MCF 10A (cell line): ENCODE data around the gene TELO2. TPM values are rescaled to one million over a fixed set of nuclear protein-coding genes. Genes with fewer than 3 reads are reported as not detected.

Experiments
- BruUV-seq: library from RNA; stranded (reverse); fragments of 400-500 nt; replicated peaks from 2 replicates; lab custom pipeline; 2021; lab: Mats Ljungman, UMichigan
- CTCF ChIA-PET: fragments of 300-600 bp; sonication (Branson Sonifier 250); formaldehyde crosslinking; extraction: SDS; loops from one replicate; lab custom pipeline; 2021; ENCODE audit warnings: antibody characterized with exemption, inconsistent platforms; lab: Yijun Ruan, JAX
- POLR2A ChIA-PET: fragments of 300-600, 350-650 bp; sonication (Branson Sonifier 250); formaldehyde crosslinking; extraction: SDS; loops from one replicate; lab custom pipeline; 2020; ENCODE audit warnings: antibody characterized with exemption, inconsistent platforms; lab: Yijun Ruan, JAX
- DNase-seq: peaks from one replicate; pipeline ENCODE4 v3.0.0-alpha.2; 2018; ENCODE audit not compliant: unreplicated experiment
- H3K27ac Mint-ChIP-seq: one replicate; pipeline ENCODE4 v1.8.0; 2022; ENCODE audit warnings: mild to moderate bottlenecking, low read depth, mixed read lengths; ENCODE audit not compliant: unreplicated experiment
- H3K27me3 Mint-ChIP-seq: one replicate; pipeline ENCODE4 v1.8.0; 2022; ENCODE audit warnings: mixed read lengths; ENCODE audit not compliant: insufficient read depth, unreplicated experiment
- H3K36me3 Mint-ChIP-seq: one replicate; pipeline ENCODE4 v1.8.0; 2022; ENCODE audit warnings: mild to moderate bottlenecking, moderate library complexity, mixed read lengths; ENCODE audit not compliant: insufficient read depth, unreplicated experiment
- H3K4me1 Mint-ChIP-seq: one replicate; pipeline ENCODE4 v1.8.0; 2022; ENCODE audit warnings: mixed read lengths; ENCODE audit not compliant: insufficient read depth, unreplicated experiment
- H3K4me3 Mint-ChIP-seq: one replicate; pipeline ENCODE4 v1.8.0; 2022; ENCODE audit warnings: mild to moderate bottlenecking, moderate library complexity, mixed read lengths; ENCODE audit not compliant: unreplicated experiment
- H3K9me3 Mint-ChIP-seq: one replicate; pipeline ENCODE4 v1.8.0; 2022; ENCODE audit warnings: mixed read lengths; ENCODE audit not compliant: unreplicated experiment
- intact Hi-C: fragments of 100-400 bp; cut with micrococcal nuclease; formaldehyde crosslinking; loops from 2 replicates; pipeline ENCODE4 v1.14.1; 2022
- total RNA-seq: library from RNA; stranded (reverse); gene quantifications from 2 replicates; pipeline ENCODE4 v1.2.3, GENCODE V29; 2022
- TF ChIP-seq, protein P1 (sequence below): fragments of 200-600 bp; IDR thresholded peaks from one replicate; pipeline ENCODE4 v1.8.0; 2022; ENCODE audit warnings: antibody characterized with exemption, mild to moderate bottlenecking; ENCODE audit not compliant: unreplicated experiment

The TELO2 gene
- total RNA-seq, 1 experiment from 2014 or later, result 31.3 TPM

DNA sequence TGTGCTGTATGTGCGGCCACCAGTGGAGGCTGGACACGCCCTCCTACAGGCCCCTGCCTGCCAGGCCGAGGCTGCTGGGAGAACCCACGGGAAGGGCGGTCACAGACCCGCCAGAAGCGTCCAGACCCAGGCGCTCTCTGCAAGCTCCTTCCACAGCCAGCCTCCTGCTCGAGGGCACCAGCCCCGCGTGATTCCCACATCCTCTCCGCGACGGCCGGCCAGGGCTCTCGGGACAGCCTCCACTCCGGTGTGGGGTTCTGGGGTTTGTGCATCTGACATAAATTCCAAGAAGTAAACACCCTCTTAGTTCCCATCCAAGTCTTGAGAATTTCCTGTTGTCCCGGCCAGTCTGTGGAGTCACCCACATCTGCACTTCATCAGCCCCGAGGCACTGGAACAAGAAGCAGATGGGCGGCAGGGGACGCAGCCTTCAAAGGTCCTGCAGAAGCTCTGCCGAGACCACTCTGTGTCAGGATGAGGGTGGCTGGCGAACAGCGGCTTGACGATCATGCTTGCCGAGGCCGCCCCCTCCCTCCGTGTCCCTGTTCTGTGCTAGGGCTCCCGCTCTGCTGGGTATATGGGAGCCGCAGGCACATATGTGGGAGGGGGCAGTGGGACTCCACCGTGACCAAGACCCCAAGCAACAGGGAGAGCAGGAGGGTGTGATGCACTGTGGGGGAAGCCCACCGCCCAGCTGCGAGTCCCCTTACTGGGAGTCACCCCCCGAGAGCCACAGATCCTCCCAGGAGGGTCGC lies 37.9 kb downstream of the TELO2 start:
- TF ChIP-seq, protein P1, sequence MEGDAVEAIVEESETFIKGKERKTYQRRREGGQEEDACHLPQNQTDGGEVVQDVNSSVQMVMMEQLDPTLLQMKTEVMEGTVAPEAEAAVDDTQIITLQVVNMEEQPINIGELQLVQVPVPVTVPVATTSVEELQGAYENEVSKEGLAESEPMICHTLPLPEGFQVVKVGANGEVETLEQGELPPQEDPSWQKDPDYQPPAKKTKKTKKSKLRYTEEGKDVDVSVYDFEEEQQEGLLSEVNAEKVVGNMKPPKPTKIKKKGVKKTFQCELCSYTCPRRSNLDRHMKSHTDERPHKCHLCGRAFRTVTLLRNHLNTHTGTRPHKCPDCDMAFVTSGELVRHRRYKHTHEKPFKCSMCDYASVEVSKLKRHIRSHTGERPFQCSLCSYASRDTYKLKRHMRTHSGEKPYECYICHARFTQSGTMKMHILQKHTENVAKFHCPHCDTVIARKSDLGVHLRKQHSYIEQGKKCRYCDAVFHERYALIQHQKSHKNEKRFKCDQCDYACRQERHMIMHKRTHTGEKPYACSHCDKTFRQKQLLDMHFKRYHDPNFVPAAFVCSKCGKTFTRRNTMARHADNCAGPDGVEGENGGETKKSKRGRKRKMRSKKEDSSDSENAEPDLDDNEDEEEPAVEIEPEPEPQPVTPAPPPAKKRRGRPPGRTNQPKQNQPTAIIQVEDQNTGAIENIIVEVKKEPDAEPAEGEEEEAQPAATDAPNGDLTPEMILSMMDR, result no peak
- H3K27ac Mint-ChIP-seq, result no peak overlapping the region
- H3K27me3 Mint-ChIP-seq, result no peaks in the 10 kb centered on the region
- no peak for DNase-seq
- no peaks in the 10 kb centered on the region for H3K9me3 Mint-ChIP-seq
- no peaks in the 10 kb centered on the region for H3K36me3 Mint-ChIP-seq
- intact Hi-C loops, result no loop called here
- H3K4me1 Mint-ChIP-seq, result no peaks in the 10 kb centered on the region
- no peak overlapping the region for H3K4me3 Mint-ChIP-seq
- POLR2A ChIA-PET, result no interaction called here
- BruUV-seq, result no TSS peak
- CTCF ChIA-PET, result no interaction called here

DNA sequence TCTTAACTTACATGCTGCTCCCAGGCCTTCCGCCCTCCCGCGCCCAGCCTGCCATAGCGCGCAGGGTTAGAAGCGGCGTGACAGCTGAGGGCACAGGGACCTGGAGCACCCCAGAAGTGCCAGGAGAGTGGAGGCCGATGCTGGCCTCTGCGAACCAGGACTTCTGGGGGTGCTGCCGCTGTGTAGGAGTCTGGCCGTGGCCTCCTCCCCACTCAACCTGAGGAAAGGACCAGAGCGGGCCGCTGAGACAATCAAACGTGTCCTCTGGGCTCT lies 38.4 kb downstream of the TELO2 start:
- DNase-seq, result no peak
- no peak overlapping the region for H3K4me3 Mint-ChIP-seq
- H3K4me1 Mint-ChIP-seq, result no peaks in the 10 kb centered on the region
- H3K9me3 Mint-ChIP-seq, result no peaks in the 10 kb centered on the region
- ChIA-PET CTCF (no interaction called here), POLR2A (no interaction called here)
- no peak overlapping the region for H3K27ac Mint-ChIP-seq
- BruUV-seq, result no TSS peak
- intact Hi-C loops, result no loop called here
- TF ChIP-seq, protein P1, result no peak
- no peaks in the 10 kb centered on the region for H3K27me3 Mint-ChIP-seq
- H3K36me3 Mint-ChIP-seq, result no peaks in the 10 kb centered on the region

DNA sequence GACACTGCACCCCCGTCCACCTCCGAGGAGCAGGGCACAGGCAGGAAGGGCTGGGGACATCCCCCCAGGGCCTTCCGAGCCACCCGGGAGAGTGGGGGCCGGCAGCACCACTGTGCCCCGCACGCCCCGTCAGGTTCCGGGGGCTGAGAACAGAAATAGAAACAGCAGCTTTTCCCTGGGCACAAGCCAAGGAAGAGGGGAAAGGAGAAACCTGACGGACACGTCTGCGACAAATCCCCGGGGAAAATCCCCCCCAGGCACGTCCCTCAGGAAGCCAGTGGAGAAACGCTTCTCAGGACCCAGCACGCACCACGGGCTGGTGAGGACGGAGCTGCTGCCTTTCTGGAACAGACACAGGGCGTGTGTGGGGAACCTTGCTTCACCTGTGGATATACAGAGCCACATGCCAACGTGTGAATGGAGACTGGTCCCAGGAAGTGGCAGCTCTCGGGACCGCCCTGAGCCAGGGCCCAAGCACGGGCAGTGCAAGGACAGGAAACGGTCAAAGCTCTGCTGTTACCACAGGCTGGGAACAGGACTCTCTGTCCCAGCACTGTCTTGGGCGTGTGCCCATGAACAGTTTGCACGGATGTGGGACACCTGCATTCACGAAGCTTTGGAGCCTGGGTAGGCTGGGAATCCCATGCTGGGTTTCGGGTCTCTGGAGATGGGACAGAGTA lies 39.1 kb downstream of the TELO2 start:
- Mint-ChIP-seq H3K4me1 (no peaks in the 10 kb centered on the region), H3K4me3 (no peak overlapping the region), H3K27ac (no peak overlapping the region), H3K36me3 (peaks cover 4% of the 10 kb centered on the region), H3K9me3 (no peaks in the 10 kb centered on the region), H3K27me3 (no peaks in the 10 kb centered on the region)
- DNase-seq, result no peak
- CTCF ChIA-PET, result interaction anchor here (0.6 kb wide), 1 partner anchor 185 kb away, joined by 3 read pairs; no protein-coding TSS in a partner anchor
- BruUV-seq, result no TSS peak
- POLR2A ChIA-PET, result no interaction called here
- TF ChIP-seq, protein P1, result no peak
- intact Hi-C loops, result no loop called here

DNA sequence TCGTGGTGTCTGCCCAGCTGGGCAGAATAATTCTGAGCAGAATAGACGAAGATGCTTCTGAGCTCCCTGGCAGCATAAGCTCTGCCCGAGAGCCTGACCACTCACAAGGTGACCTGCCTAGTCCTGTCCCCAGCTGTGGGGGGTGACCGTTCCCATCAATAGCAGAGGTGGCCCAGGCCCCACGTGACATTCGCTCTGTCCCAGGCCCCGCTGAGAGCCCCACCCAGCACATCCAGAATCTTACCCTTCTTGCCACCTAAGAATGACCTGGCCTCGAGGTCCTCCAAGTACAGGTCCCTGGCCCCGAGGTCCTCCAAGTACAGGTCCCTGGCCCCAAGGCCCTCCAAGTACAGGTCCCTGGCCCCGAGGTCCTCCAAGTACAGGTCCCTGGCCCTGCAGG lies 39.6 kb downstream of the TELO2 start:
- H3K4me3 Mint-ChIP-seq, result no peak overlapping the region
- CTCF ChIA-PET, result no interaction called here
- no TSS peak for BruUV-seq
- H3K9me3 Mint-ChIP-seq, result no peaks in the 10 kb centered on the region
- no peaks in the 10 kb centered on the region for H3K27me3 Mint-ChIP-seq
- DNase-seq, result no peak
- POLR2A ChIA-PET, result no interaction called here
- H3K36me3 Mint-ChIP-seq, result peaks cover 4% of the 10 kb centered on the region
- intact Hi-C loops, result no loop called here
- no peak overlapping the region for H3K27ac Mint-ChIP-seq
- no peaks in the 10 kb centered on the region for H3K4me1 Mint-ChIP-seq
- TF ChIP-seq, protein P1, result no peak
